ENCODE measurements around the gene ECM1. TPM values are rescaled to one million over a fixed set of nuclear protein-coding genes. Genes with fewer than 3 reads are reported as not detected.
A peak's percentile ranks its signal among the peaks of the same experiment; 100 is the strongest.

ECM1 gene
- total RNA-seq, 2 donors from 2014 or later, result 40.6 to 42.2 TPM

- DNase-seq (no peak), ATAC-seq (peak in 1 of 2 donors; percentile 4)
- intact Hi-C loops (cut with DNase I), result no loop called here
Measured at GRCh38 chr1:150508982-150509381, 1.1 kb downstream of the ECM1 start.

GRCh38 chr1:150511551-150511950 lies 3.6 kb downstream of the ECM1 start:
- intact Hi-C loops (cut with DNase I), result no loop called here
- no peak for DNase-seq
- no peak for ATAC-seq

GRCh38 chr1:150511985-150512660 lies 4.2 kb downstream of the ECM1 start:
- ATAC-seq (no peak), DNase-seq (no peak)
- intact Hi-C loops (cut with DNase I), result no loop called here

GRCh38 chr1:150512846-150513245 lies 4.9 kb downstream of the ECM1 start:
- no peak for ATAC-seq
- no peak for DNase-seq
- intact Hi-C loops (cut with DNase I), result no loop called here

- intact Hi-C loops (cut with DNase I), result no loop called here
- DNase-seq (no peak), ATAC-seq (no peak)
Measured at GRCh38 chr1:150513351-150513791, 5.5 kb downstream of the ECM1 start.

- DNase-seq, result no peak
Measured at GRCh38 chr1:150514260-150514659, 6.4 kb downstream of the ECM1 start.

GRCh38 chr1:150514913-150515327 lies 7.0 kb downstream of the ECM1 start:
- intact Hi-C loops (cut with DNase I), result no loop called here
- DNase-seq (peak; percentile 41), ATAC-seq (no peak)

More at GRCh38 chr1:150514260-150514659, 6.4 kb downstream of the ECM1 start:
- ATAC-seq, result no peak
- intact Hi-C loops (cut with DNase I), result no loop called here

- ATAC-seq (peak; percentile 99), DNase-seq (peak; percentile 98)
- intact Hi-C loops (cut with DNase I), result no loop called here
Measured at GRCh38 chr1:150515328-150516049, 7.6 kb downstream of the ECM1 start, which contains the start of gene FALEC. TSS of gene FALEC (plus strand) at chr1:150515752.

- DNase-seq (no peak), ATAC-seq (peak; percentile 8 to 10)
- intact Hi-C loops (cut with DNase I), result no loop called here
Measured at GRCh38 chr1:150516050-150516591, 8.2 kb downstream of the ECM1 start.

- intact Hi-C loops (cut with DNase I), result no loop called here
- DNase-seq, result no peak
- no peak for ATAC-seq
Measured at GRCh38 chr1:150516616-150517015, 8.7 kb downstream of the ECM1 start.

- no peak for DNase-seq
- intact Hi-C loops (cut with DNase I), result no loop called here
- no peak for ATAC-seq
Measured at GRCh38 chr1:150521196-150521968, 13.5 kb downstream of the ECM1 start.

- DNase-seq (no peak), ATAC-seq (no peak)
- intact Hi-C loops (cut with DNase I), result no loop called here
Measured at GRCh38 chr1:150525348-150525747, 17.4 kb downstream of the ECM1 start.

GRCh38 chr1:150528196-150528595 lies 20.3 kb downstream of the ECM1 start:
- intact Hi-C loops (cut with DNase I), result no loop called here
- ATAC-seq (no peak), DNase-seq (no peak)

GRCh38 chr1:150529017-150529416 lies 21.1 kb downstream of the ECM1 start:
- intact Hi-C loops (cut with DNase I), result no loop called here
- DNase-seq, result no peak
- peak in 1 of 2 donors; percentile 49 for ATAC-seq

GRCh38 chr1:150530491-150531159 lies 22.7 kb downstream of the ECM1 start:
- DNase-seq (no peak), ATAC-seq (no peak)
- intact Hi-C loops (cut with DNase I), result loop anchor here (5.0 to 10.0 kb wide), 2 partner anchors 66 to 68 kb away; no protein-coding TSS in a partner anchor

- ATAC-seq (peak in 1 of 2 donors; percentile 9), DNase-seq (no peak)
- intact Hi-C loops (cut with DNase I), result loop anchor here (5.0 to 10.0 kb wide), 2 partner anchors 68 to 71 kb away; no protein-coding TSS in a partner anchor
Measured at GRCh38 chr1:150532860-150533259, 25.0 kb downstream of the ECM1 start.

GRCh38 chr1:150534002-150534401 lies 26.1 kb downstream of the ECM1 start:
- DNase-seq (no peak), ATAC-seq (no peak)
- intact Hi-C loops (cut with DNase I), result loop anchor here (5.0 to 10.0 kb wide), 2 partner anchors 69 to 72 kb away; no protein-coding TSS in a partner anchor

- no peak for DNase-seq
- intact Hi-C loops (cut with DNase I), result loop anchor here in 1 of 2 donors (10.0 kb wide), 1 partner anchor 71 kb away; no protein-coding TSS in a partner anchor
- no peak for ATAC-seq
Measured at GRCh38 chr1:150535511-150536287, 27.8 kb downstream of the ECM1 start.
